HG03045 (cell line): ENCODE measurements around the gene MAGEC1.
"Not testable (repeated sequence)": the region's sequence is repeated elsewhere in the genome, so short reads cannot be mapped to it uniquely, and the experiment has no call there.

Source experiments
- ATAC-seq: cut with Tn5 transposase; IDR thresholded peaks from one replicate; pipeline ENCODE4 v1.9.1; 2021; ENCODE audit warnings: mild to moderate bottlenecking, moderate library complexity; ENCODE audit not compliant: unreplicated experiment

The MAGEC1 gene, protein sequence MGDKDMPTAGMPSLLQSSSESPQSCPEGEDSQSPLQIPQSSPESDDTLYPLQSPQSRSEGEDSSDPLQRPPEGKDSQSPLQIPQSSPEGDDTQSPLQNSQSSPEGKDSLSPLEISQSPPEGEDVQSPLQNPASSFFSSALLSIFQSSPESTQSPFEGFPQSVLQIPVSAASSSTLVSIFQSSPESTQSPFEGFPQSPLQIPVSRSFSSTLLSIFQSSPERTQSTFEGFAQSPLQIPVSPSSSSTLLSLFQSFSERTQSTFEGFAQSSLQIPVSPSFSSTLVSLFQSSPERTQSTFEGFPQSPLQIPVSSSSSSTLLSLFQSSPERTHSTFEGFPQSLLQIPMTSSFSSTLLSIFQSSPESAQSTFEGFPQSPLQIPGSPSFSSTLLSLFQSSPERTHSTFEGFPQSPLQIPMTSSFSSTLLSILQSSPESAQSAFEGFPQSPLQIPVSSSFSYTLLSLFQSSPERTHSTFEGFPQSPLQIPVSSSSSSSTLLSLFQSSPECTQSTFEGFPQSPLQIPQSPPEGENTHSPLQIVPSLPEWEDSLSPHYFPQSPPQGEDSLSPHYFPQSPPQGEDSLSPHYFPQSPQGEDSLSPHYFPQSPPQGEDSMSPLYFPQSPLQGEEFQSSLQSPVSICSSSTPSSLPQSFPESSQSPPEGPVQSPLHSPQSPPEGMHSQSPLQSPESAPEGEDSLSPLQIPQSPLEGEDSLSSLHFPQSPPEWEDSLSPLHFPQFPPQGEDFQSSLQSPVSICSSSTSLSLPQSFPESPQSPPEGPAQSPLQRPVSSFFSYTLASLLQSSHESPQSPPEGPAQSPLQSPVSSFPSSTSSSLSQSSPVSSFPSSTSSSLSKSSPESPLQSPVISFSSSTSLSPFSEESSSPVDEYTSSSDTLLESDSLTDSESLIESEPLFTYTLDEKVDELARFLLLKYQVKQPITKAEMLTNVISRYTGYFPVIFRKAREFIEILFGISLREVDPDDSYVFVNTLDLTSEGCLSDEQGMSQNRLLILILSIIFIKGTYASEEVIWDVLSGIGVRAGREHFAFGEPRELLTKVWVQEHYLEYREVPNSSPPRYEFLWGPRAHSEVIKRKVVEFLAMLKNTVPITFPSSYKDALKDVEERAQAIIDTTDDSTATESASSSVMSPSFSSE

DNA sequence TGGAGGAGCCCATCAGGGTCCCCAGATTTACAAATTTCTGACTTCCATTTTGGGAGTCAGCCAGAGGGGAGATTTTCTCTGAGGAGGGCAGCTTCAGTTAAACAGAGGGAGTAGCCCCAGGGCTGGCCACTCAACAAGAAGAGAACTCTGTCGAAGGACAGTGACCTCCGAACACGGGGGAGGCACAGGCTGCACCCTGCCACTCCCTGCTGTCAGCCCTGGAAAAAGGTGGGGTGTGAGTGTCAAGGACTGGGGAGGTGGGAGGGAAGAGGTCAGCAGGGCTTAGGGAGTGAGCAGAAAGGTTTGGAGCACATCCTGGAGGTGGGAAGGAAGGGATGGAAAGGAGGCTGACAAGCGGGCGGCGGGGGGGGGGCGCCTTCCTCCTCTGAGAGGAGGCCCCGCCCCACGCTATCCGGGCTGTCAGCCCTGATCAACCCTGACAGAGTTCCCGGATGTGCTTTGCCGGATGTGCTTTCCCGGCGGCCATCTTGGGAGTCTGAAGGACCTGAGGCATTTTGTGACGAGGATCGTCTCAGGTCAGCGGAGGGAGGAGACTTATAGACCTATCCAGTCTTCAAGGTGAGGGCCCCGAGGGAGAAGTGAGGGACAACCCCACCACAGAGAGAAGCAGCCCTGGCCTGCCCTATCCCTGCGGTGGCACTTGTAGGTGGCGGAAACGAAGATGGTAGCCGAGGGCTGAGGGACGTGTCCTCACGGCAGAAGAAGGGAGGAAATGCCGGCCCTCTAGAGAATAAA lies at the start of gene MAGEC1:
TSS of gene MAGEC1 (plus strand) at position 495 of the 756 bp plus-strand sequence. CDS start 1,179 bp downstream, outside the sequence.
- ATAC-seq, result no peak

DNA sequence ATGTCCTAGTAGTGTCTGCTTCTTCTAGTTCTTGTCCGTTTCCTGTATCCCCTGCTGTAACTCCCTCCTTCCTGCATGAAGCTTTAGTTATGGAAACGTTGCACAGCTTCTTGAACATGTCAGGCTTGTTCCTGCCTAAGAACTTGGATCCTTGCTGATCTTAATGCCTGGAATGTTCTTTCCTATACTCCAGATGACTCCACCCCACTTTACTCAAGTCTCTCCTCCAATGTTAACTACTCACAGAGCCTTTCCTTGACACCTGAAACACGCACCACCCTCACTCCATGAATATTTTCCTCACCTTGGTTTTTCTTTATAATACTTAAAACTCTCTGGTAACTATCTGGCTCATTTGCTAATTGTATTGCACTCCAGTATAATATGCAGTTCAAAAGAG lies 46.2 kb upstream of the MAGEC1 start:
- no peak for ATAC-seq

DNA sequence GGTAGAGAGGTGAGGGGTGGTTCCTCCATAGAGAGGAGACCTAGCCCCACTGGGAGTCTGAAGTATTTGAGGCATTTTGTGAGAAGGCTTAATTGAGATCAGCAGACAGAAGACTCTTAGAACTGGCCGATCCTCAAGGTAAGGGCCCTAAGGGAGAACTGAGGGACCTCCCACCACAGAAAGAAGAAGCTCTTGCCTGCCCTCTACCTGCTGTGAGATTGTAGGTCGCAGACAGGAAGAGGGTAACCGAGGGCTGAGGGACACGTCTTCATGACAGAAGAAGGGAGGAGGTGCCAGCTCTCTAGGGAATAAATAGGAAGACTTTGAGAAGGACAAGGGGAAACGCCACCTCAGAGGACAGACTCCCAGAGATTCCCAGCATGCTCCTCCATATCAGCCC lies 24.1 kb upstream of the MAGEC1 start:
- ATAC-seq, result no peak

DNA sequence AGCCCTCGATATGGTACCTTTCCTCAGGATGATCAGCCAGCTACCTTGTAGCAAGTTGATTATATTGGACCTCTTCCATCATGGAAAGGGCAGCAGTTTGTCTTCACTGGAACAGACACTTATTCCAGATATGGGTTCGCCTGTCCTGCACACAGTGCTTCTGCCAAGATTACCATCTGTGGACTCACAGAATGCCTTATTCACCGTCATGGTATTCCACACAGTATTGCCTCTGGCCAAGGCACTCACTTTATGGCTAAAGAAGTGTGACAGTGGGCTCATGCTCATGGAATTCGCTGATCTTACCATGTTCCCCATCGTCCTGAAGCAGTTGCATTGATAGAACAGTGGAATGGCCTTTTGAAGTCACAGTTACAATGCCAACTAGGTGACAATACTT lies 14.9 kb upstream of the MAGEC1 start:
- not testable (repeated sequence) for ATAC-seq

DNA sequence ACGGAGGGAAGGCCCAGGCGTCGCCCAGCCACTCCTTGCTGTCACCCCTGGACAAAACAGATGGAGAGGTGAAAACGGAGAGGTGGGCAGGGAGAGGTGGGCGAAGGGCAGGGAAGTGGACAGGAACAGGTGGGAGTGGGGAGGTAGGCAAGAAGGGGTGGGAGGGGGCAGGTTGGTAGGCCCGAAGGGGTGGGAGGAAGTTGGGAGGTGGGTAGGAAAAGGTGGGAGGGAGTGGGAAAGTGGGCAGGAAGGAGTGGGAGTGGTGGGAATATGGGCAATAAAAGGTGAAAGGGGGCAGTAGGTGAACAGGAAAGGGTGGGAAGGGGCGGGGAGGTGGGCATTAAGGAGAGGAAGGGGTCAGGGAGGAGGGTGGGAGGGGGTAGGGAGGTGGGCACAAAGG lies 9.0 kb upstream of the MAGEC1 start:
- ATAC-seq, result no peak

DNA sequence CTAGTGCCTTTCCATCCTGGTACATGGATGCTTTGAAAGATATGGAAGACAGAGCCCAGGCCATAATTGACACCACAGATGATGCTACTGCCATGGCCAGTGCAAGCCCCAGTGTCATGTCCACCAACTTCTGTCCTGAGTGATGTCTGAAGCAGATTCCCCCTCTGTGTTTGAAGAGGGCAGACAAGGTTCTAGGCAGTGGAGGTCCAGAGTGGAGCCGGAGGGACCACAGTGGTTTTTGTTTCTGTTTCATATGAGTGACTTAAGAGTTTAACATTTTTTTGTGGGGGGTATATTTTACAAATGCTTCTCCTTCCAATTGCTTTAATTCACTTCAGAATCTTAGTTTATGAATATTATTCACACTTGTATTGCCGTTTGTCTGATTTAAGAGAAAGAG lies 6.0 kb upstream of the MAGEC1 start:
- ATAC-seq, result no peak

DNA sequence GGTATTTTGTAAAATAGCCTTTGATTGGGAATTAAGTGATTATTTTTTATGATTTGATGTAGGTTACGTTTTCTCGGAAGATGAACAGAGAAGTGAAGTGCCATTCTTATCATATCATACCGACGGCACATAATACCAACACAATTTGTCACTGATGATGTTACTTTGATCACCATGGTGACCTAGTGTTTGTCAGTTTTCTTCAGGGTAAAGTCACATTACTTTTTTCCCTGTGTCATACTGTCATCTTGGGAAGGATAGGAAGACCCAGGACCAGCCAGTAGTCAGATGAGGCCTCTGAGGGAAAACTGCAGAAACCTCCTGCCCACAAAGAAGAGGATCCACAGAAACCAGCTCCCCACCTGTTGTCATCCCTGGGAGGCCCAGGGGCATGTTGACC lies 1.3 kb upstream of the MAGEC1 start:
- ATAC-seq, result no peak

DNA sequence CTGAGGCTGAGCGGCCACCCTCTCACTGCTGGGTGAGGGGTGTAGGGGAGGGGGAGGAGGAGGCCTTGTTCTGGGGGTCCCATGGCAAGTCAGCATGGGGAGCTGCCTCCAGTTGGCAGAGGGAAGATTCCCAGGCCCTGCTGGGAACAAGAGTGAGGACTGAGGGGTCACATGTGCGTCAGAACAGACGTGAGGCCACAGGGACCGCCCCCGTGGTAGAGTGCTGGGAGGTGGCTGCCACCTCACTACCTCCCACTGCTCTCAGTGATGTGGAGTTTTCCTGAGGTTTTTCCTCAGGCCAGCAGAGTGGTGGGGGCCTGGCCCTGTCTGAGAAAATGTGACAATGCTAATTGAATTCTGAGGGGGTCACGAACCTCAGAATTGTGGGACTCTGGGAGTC lies 568 bp downstream of the MAGEC1 start:
- no peak for ATAC-seq

DNA sequence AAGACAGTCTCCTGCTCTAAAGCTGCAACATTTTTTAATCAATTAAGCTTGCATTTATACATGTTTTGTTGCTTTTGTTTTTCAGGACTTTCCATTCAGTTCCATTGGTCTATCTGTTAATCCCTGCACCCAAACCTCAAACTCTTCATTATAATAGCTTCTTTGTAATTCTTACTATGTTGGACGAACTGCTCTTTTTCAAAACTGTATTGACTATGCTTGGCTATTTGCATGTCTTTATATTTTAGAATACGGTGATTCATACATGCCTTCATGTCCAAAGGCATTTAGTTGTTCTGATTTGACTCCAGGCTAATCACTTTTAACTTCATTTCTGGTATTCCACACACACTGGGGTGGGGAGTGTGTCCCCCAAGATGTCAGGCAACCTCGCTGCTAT lies 14.1 kb downstream of the MAGEC1 start:
- ATAC-seq, result no peak

DNA sequence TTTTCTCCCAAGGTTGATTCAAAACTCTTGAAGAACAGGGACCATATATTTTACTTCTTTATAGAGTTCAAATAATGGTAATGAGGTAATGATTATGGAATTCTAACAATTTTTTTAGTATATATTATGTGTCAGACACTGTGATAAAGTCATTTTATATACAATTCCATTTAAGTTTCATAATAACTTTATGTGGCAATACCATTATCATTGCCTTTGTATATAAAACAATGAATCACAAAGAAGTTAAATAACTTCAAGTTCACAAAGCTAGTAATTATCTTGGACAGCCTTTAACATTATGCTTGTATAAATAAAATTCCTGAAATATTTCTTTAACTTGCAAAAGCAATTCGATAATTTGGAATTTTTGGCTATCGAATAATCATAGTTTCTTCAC lies 20.6 kb downstream of the MAGEC1 start:
- no peak for ATAC-seq

DNA sequence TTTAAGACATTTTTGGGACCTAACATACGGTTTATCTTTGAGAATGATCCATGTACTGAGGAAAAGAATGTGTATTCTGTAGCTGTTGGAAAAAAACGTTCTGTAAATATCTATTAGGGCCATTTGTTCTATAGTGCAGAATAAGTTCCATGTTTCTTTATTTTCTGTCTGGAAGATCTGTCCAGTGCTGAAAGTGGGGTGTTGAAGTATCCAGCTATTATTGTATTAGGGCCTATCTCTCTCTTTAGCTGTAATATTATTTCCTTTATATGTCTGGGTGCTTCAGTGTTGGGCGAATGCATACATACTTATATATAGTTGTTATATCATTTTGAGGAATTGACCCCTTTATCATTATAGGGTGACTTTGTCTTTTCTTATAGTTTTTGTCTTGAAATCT lies 24.7 kb downstream of the MAGEC1 start:
- no peak for ATAC-seq

DNA sequence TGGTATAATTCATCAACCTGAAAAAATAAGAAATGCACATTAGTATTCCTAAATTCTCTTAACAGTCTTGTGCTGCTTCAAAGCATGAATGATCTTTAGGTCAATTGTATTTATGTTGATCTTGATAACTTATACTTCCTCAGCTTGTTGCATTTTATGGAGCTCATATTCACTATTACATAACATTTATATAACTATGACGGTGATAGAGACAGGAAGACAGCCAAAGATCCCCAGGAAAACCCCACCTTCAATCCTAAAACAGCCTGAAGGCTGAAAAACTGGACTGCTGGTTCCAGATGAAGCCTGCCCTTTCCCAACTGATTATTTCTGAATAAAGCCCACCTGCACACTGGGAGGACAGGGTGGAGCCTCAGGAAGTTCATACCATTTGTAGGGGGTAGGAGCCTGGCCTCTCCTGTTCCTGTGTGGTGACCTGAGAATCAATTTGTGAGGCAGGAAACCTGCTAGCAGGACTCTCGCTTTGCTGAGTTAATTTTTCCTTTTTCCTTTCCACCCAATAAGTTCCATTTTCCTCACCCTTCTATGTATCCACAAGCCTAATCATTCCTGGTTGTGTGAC lies 30.5 kb downstream of the MAGEC1 start:
- no peak for ATAC-seq

DNA sequence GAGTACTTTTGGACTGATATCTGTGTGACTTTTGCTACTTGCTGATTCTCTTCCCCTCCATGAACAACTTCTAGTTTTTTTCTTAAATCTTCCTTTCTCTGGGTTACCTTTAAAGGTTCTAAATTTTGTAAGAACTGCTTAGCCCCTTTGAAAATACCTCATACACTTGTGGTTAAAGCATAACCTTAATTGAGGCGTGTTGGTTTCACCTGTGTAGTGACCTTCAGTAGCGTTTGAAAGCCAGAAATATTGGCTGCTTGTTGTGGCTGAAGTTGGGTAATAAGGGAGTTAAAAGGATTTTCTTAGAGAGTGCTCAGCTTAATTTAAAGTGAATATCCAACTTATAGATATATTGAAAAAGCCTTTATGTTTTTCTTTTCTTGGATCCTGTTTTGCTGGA lies 32.0 kb downstream of the MAGEC1 start:
- ATAC-seq, result no peak

DNA sequence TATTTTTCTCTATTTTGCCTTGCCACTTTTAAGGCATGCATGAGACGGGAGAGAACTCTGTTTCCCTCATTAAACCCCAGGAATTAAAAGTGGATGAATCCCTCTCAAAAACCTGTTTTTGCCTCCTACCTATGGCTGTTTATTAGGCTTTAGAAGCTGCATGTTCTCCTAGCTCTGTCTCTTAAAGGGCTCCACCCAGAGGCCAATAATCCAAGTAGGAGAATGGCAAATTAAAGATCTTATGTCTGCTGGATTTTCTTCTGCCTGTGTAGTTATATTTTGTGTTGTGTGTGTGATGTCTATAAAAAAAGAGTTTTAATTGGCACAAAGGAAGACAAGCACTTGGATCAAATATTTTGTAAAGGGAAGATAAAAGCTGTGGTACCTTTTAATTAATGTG lies 32.4 kb downstream of the MAGEC1 start:
- ATAC-seq, result no peak

DNA sequence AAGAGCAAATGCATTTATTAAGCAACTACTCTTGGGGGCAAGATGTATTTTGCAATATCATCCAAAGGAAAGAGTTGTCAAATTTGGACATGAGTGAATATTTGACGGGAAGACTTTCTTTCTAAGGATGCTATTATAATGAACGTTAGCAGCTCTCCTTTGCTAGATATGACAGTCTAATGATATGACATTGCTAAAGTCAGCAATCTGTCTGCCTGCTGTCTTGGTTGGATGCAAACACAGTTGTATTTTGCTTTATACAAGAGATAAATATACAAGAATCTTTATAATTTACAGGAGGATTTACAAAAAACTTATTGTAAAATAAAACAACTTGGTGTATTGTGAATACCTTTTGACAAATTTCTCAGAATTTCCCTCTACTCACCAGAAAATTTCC lies 37.5 kb downstream of the MAGEC1 start:
- ATAC-seq, result no peak

DNA sequence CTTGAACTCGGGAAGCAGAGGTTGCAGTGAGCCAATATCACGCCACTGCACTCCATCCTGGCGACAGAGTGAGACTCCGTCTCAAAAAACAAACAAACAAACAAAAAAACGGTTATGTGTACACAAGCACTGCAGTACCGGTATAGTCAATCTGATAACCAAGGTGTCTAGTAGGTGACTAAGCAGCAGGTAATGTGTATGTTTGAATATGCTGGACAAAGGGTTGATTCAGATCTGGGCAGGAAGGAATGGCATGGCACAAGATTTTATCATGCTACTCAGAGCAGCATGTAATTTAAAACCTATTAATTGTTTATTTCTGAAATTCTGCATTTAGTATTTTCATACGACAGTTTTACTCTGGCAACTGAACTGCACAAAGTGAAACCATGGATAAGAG lies 41.7 kb downstream of the MAGEC1 start:
- no peak for ATAC-seq

DNA sequence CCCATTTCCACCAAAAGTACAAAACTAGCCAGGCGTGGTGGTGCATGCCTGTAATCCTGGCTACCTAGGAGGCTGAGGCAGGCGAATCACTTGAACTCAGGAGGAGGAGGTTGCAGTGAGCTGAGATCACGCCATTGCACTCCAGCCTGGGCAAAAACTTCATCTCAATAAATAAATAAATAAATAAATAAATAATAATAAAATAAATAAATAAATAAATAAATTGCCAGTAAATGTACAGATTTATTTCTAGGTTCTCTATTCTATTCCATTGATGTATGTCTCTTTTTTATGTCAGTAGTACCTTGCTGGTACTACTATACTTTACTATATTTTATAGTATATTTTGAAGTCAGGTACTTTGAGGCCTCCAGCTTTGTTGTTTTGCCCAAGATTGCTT lies 43.7 kb downstream of the MAGEC1 start:
- no peak for ATAC-seq

DNA sequence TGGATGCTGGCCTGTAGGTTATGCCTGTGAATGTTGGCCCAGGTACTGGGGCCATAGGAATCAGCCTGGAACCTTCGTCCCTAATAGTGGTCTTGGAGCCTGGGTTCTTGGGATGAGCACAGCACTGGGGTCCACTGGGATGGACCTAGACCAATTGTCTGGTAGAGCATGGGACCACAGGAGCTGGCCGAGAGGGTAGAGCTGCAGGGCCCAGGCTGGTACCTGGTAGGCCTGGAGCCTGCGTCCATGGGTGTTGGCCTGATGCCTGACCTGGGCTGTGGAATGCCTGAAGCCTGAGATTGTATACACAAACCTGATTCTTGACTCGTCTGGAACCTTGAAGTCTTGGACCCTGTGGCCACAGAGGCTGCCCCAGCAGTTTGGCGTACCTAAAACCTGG lies 48.9 kb downstream of the MAGEC1 start:
- ATAC-seq, result no peak

DNA sequence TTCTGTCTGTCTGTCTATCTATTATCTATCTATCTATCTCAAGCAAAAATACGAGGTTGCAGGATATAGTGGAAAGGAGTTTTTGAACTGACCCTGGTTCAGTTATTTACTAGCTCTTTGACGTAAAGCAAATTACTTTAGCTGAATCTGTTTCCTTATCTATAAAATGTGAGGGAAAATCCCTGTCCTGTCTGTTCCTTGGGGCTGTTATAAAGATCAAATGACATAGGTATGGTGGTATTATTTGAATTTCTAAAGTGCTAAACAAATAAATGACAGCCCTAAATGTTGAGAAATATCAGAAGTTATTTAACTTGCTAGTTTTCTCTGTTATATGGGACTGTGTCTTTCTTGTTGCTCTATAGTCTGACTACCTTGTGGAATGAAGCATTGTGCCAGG lies 55.0 kb downstream of the MAGEC1 start:
- ATAC-seq, result no peak
